CD14-positive monocyte (primary cell): ENCODE data around the gene STIM1. TPM values are rescaled to one million over a fixed set of nuclear protein-coding genes. Genes with fewer than 3 reads are reported as not detected.
A peak's percentile ranks its signal among the peaks of the same experiment; 100 is the strongest.

ENCODE experiments used
- DNase-seq, 3 donors: peaks; one replicate each; pipeline ENCODE4 v3.0.0-alpha.2; 2011 to 2022
- H2AFZ ChIP-seq: 2 replicates; pipeline ENCODE4 v1.6.0; 2012; ENCODE audit warnings: mild to moderate bottlenecking, low read depth, low read length, inconsistent platforms; ENCODE audit not compliant: insufficient read depth, poor library complexity, severe bottlenecking
- H3K27ac ChIP-seq, 2 donors: 1 replicate in 1 of 2; 2 replicates in 1 of 2; pipeline ENCODE4 v1.5.1; 2012 to 2013; ENCODE audit warnings: low read length in 2 of 2, control low read depth in 1 of 2, inconsistent platforms in 1 of 2, low read depth in 1 of 2, mild to moderate bottlenecking in 1 of 2
- H3K27me3 ChIP-seq, 2 donors: one replicate each; pipeline versions ENCODE4 v1.6.0 to v1.6.1; 2011 to 2013; ENCODE audit warnings: low read length in 2 of 2; ENCODE audit not compliant: control insufficient read depth in 2 of 2, insufficient read depth in 2 of 2
- H3K36me3 ChIP-seq, 2 donors: replicated peaks in 1 of 2; 1 replicate in 1 of 2; 2 replicates in 1 of 2; pipeline versions ENCODE4 v1.5.1 to v1.6.1; 2012 to 2013; ENCODE audit warnings: low read length in 2 of 2, control low read depth in 1 of 2, inconsistent platforms in 1 of 2, mild to moderate bottlenecking in 1 of 2; ENCODE audit not compliant: insufficient read depth in 2 of 2, control insufficient read depth in 1 of 2
- H3K4me1 ChIP-seq, 2 donors: 1 replicate in 1 of 2; 2 replicates in 1 of 2; pipeline versions ENCODE4 v1.5.1 to v1.6.1; 2012 to 2013; ENCODE audit warnings: low read length in 2 of 2, control low read depth in 1 of 2, inconsistent platforms in 1 of 2, mild to moderate bottlenecking in 1 of 2, moderate library complexity in 1 of 2; ENCODE audit not compliant: insufficient read depth in 2 of 2, control insufficient read depth in 1 of 2
- H3K4me2 ChIP-seq: replicated peaks from 2 replicates; pipeline ENCODE3; 2012; ENCODE audit warnings: low read length, moderate library complexity, mild to moderate bottlenecking; ENCODE audit not compliant: poor library complexity, severe bottlenecking; ENCODE audit errors: extremely low read depth
- H3K4me3 ChIP-seq, 3 experiments: fragments of 200-600 bp in 1 of 3; sonication (generic) in 1 of 3; replicated peaks in 1 of 3; 1 replicate in 2 of 3; 2 replicates in 1 of 3; pipeline ENCODE4 v1.5.1; 2011 to 2013; ENCODE audit warnings: low read length in 3 of 3, mild to moderate bottlenecking in 3 of 3, control low read depth in 2 of 3, low read depth in 2 of 3, inconsistent platforms in 1 of 3, moderate library complexity in 1 of 3
- H3K79me2 ChIP-seq: 2 replicates; pipeline ENCODE4 v1.6.0; 2012; ENCODE audit warnings: mild to moderate bottlenecking, control low read depth, inconsistent platforms, low read length, moderate library complexity; ENCODE audit not compliant: insufficient read depth
- H3K9ac ChIP-seq: 2 replicates; pipeline ENCODE4 v1.6.0; 2017; ENCODE audit warnings: low read length, mild to moderate bottlenecking; ENCODE audit not compliant: insufficient read depth, poor library complexity, severe bottlenecking
- H3K9me3 ChIP-seq, 2 donors: replicated peaks in 1 of 2; 1 replicate in 1 of 2; 2 replicates in 1 of 2; pipeline versions ENCODE4 v1.5.1 to v1.6.1; 2012 to 2013; ENCODE audit warnings: low read length in 2 of 2, control low read depth in 1 of 2; ENCODE audit not compliant: control insufficient read depth in 1 of 2, insufficient read depth in 1 of 2
- H4K20me1 ChIP-seq: 2 replicates; pipeline ENCODE4 v1.6.0; 2012; ENCODE audit warnings: mild to moderate bottlenecking, low read length, control low read depth, moderate library complexity; ENCODE audit not compliant: insufficient read depth
- H3K27ac Mint-ChIP-seq, 7 donors: one replicate each; pipeline ENCODE4 v1.8.0; 2020; ENCODE audit warnings: mild to moderate bottlenecking in 7 of 7, mixed read lengths in 7 of 7, moderate library complexity in 6 of 7, inconsistent platforms in 2 of 7
- H3K27me3 Mint-ChIP-seq, 3 donors: one replicate each; pipeline ENCODE4 v1.8.0; 2021 to 2022; ENCODE audit warnings: low read depth in 3 of 3, mild to moderate bottlenecking in 3 of 3, mixed read lengths in 3 of 3, moderate library complexity in 3 of 3, inconsistent platforms in 1 of 3
- H3K36me3 Mint-ChIP-seq, 2 donors: one replicate each; pipeline ENCODE4 v1.8.0; 2020; ENCODE audit warnings: mixed read lengths in 2 of 2, inconsistent platforms in 1 of 2, mild to moderate bottlenecking in 1 of 2
- H3K4me1 Mint-ChIP-seq: one replicate; pipeline ENCODE4 v1.8.0; 2020; ENCODE audit warnings: mild to moderate bottlenecking, mixed read lengths
- H3K4me3 Mint-ChIP-seq, 2 donors: one replicate each; pipeline ENCODE4 v1.8.0; 2020; ENCODE audit warnings: mild to moderate bottlenecking in 2 of 2, mixed read lengths in 2 of 2, moderate library complexity in 1 of 2
- H3K9me3 Mint-ChIP-seq, 7 donors: one replicate each; pipeline ENCODE4 v1.8.0; 2020 to 2022; ENCODE audit warnings: mixed read lengths in 7 of 7, mild to moderate bottlenecking in 6 of 7, moderate library complexity in 6 of 7, inconsistent platforms in 2 of 7
- WGBS: methylation state at CpG from one replicate; pipeline ENCODE4 v1.1.5; 2013; ENCODE audit warnings: missing lambda C conversion rate; ENCODE audit not compliant: insufficient coverage; 5-methylcytosine and 5-hydroxymethylcytosine counted together
- intact Hi-C, 2 donors: fragments of 100-400 bp; cut with micrococcal nuclease; formaldehyde crosslinking; loops; one replicate each; pipeline versions ENCODE4 v1.15.0 to v1.15.1; 2023
- polyA plus RNA-seq, 3 donors: library from polyadenylated mRNA; depleted of rRNA in 1 of 3; unstranded in 2 of 3; stranded (reverse) in 1 of 3; fragments of 300-500 nt in 2 of 3; fragments of >200 nt in 1 of 3; fragmentation: Illumina TruSeq in 2 of 3; gene quantifications; 1 replicate in 2 of 3; 2 replicates in 1 of 3; pipeline ENCODE4 v1.2.3, GENCODE V29; 2012 to 2021
- TF ChIP-seq, protein P1 (sequence below): fragments of 200-600 bp; IDR thresholded peaks from one replicate; pipeline ENCODE4 v1.8.0; 2022; ENCODE audit warnings: antibody characterized with exemption, mild to moderate bottlenecking

STIM1 gene
- polyA plus RNA-seq, 3 donors: 14.0 to 68.6 (median 21.0) TPM

DNA sequence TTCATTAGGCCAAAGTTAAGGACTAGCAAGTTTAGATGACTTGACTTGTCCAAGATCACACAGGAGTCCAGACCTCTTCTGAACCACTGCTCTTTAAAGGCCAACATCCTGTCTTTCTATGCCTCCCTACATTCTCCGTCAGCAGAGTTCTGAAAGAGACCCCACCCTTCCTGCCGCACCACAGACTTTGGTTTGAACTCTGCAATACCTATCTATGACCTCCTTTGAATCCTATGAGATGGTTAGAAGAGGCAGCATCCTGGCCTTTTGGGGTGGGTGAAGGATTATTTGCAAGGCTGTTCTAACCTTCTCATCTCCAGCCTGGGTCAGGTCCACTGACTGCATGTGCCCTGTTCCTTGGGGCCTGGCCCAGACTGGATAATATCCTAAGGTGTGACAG lies 234.8 kb downstream of the STIM1 start:
- WGBS: no CpG with 5 or more reads among the region's 2 CpGs
- no peak overlapping the region for H2AFZ ChIP-seq
- H3K36me3 ChIP-seq: peaks cover 53 to 65% of the 10 kb centered on the region in 2 donors
- peaks cover 8% of the 10 kb centered on the region for H4K20me1 ChIP-seq
- peaks cover 17 to 29% of the 10 kb centered on the region in 2 donors for H3K4me1 ChIP-seq
- no peak for DNase-seq
- H3K4me2 ChIP-seq: no peak overlapping the region
- H3K27ac Mint-ChIP-seq: peak overlapping the region in 3 of 7 donors; percentile 29 to 64 (median 38)
- H3K9ac ChIP-seq: no peak overlapping the region
- peaks cover 0 to 1% (median 0%) of the 10 kb centered on the region in 3 donors for H3K27me3 Mint-ChIP-seq
- intact Hi-C loops: no loop called here
- H3K9me3 Mint-ChIP-seq: no peaks in the 10 kb centered on the region
- peak overlapping the region in 1 of 2 donors; percentile 7 for H3K27ac ChIP-seq
- TF ChIP-seq, protein P1, sequence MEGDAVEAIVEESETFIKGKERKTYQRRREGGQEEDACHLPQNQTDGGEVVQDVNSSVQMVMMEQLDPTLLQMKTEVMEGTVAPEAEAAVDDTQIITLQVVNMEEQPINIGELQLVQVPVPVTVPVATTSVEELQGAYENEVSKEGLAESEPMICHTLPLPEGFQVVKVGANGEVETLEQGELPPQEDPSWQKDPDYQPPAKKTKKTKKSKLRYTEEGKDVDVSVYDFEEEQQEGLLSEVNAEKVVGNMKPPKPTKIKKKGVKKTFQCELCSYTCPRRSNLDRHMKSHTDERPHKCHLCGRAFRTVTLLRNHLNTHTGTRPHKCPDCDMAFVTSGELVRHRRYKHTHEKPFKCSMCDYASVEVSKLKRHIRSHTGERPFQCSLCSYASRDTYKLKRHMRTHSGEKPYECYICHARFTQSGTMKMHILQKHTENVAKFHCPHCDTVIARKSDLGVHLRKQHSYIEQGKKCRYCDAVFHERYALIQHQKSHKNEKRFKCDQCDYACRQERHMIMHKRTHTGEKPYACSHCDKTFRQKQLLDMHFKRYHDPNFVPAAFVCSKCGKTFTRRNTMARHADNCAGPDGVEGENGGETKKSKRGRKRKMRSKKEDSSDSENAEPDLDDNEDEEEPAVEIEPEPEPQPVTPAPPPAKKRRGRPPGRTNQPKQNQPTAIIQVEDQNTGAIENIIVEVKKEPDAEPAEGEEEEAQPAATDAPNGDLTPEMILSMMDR: no peak
- H3K27me3 ChIP-seq: no peaks in the 10 kb centered on the region
- H3K36me3 Mint-ChIP-seq: peaks cover 52 to 59% of the 10 kb centered on the region in 2 donors
- H3K79me2 ChIP-seq: peaks cover 12% of the 10 kb centered on the region
- H3K4me1 Mint-ChIP-seq: peaks cover 31% of the 10 kb centered on the region
- no peaks in the 10 kb centered on the region for H3K9me3 ChIP-seq
- H3K4me3 ChIP-seq: no peak overlapping the region
- H3K4me3 Mint-ChIP-seq: no peak overlapping the region

DNA sequence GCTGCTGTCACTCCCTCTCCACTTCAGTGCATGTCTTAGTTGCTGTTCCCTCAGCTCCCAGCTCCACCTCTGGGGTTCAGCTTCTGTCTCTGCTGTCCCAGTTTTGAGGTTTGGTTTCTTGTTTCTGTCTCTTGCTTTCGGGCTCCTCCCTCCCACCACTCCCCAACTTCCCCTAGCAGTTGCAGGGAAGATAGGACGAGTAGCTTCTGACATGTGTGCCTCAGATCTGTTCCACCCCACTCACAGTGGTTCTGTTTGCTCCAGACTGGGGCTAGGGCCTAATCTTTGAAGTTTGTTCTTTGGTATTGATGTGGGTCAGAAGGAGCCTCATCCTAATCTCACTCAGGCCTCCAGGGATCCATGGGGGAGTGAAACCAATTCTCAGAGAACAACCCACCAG lies 236.6 kb downstream of the STIM1 start:
- H3K4me3 Mint-ChIP-seq: peak overlapping the region in 1 of 2 donors; percentile 21
- Histone ChIP-seq H3K9me3 (no peaks in the 10 kb centered on the region), H4K20me1 (no peaks in the 10 kb centered on the region), H2AFZ (no peak overlapping the region), H3K4me2 (no peak overlapping the region), H3K9ac (no peak overlapping the region), H3K79me2 (peaks cover 29% of the 10 kb centered on the region), H3K4me3 (no peak overlapping the region), H3K27ac (peak overlapping the region in 1 of 2 donors; percentile 40), H3K4me1 (peaks cover 24 to 34% of the 10 kb centered on the region in 2 donors), H3K36me3 (peaks cover 43 to 52% of the 10 kb centered on the region in 2 donors), H3K27me3 (no peaks in the 10 kb centered on the region)
- DNase-seq: no peak
- no peaks in the 10 kb centered on the region for H3K9me3 Mint-ChIP-seq
- peaks cover 38% of the 10 kb centered on the region for H3K4me1 Mint-ChIP-seq
- H3K27me3 Mint-ChIP-seq: peaks cover 0 to 1% (median 0%) of the 10 kb centered on the region in 3 donors
- TF ChIP-seq, protein P1: no peak
- H3K36me3 Mint-ChIP-seq: peaks cover 41 to 49% of the 10 kb centered on the region in 2 donors
- WGBS: no CpG with 5 or more reads among the region's 2 CpGs
- H3K27ac Mint-ChIP-seq: peak overlapping the region; percentile 20 to 77 (median 68)
- intact Hi-C loops: no loop called here
